Measurements from ENCODE around the gene SLC22A17.

DNA sequence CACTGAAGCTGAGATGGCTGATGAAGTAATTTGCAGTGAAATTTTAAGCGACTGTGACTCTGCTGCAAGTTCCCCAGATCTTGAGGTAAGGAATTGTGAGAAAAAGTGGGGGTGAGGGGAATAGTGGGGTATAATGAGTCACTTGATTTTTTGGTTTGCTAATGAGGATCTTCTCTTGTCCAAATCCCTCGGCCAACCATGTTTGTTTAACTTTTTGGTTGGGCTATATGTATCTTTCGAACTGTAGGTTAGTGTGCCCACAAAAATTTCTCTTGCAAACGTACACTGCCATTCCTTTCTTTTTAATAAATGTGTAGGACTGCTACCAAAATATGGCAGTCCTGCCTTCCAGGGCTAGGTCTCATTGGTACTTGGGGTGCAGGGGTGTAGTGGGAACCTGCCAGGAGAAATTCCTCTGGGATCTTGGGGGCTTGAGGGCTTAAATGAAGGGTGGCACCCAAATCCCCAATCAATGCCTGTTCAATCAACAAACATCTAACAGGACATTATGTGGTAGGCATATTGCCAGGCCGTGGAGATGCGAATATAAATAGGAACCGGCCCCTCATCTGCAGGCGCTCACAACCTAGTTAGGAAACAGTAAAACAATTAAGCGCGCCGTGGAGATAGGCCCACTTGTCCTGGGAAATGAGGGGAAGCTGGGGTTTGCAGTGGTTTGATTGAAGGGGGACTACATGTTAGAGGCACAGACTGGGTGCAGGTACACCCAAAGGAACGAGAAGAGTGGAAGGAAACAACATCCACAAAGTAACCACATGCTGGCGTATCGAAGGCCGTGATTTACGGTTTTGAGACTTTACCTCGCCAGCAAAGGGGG is 32.7 kb downstream of the SLC22A17 start:
- TF ChIP-seq, protein P1, sequence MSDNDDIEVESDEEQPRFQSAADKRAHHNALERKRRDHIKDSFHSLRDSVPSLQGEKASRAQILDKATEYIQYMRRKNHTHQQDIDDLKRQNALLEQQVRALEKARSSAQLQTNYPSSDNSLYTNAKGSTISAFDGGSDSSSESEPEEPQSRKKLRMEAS (IDR thresholded peaks at IDR 0.05): no peak
- TF ChIP-seq, protein P2, sequence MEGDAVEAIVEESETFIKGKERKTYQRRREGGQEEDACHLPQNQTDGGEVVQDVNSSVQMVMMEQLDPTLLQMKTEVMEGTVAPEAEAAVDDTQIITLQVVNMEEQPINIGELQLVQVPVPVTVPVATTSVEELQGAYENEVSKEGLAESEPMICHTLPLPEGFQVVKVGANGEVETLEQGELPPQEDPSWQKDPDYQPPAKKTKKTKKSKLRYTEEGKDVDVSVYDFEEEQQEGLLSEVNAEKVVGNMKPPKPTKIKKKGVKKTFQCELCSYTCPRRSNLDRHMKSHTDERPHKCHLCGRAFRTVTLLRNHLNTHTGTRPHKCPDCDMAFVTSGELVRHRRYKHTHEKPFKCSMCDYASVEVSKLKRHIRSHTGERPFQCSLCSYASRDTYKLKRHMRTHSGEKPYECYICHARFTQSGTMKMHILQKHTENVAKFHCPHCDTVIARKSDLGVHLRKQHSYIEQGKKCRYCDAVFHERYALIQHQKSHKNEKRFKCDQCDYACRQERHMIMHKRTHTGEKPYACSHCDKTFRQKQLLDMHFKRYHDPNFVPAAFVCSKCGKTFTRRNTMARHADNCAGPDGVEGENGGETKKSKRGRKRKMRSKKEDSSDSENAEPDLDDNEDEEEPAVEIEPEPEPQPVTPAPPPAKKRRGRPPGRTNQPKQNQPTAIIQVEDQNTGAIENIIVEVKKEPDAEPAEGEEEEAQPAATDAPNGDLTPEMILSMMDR (IDR thresholded peaks at IDR 0.05; ENCODE audit: control extremely low read depth in 1 of 3, insufficient read depth in 1 of 3, low read depth in 1 of 3, low read length in 3 of 3): no peak
- no peak for TF ChIP-seq RAD21 (IDR thresholded peaks at IDR 0.05 in 1 of 2, conservative IDR thresholded peaks at IDR 0.05 in 1 of 2; ENCODE audit: low read depth in 2 of 2, low read length in 2 of 2)
- TF ChIP-seq MAFK (IDR thresholded peaks at IDR 0.05; ENCODE audit: low read depth, low read length): no peak
- no peak for TF ChIP-seq YY1 (IDR thresholded peaks at IDR 0.05; ENCODE audit: low read depth, low read length)
- TF ChIP-seq ZNF274 (IDR thresholded peaks at IDR 0.05; ENCODE audit: borderline replicate concordance, extremely low read depth, low read length): no peak
- TF ChIP-seq POLR2A (IDR thresholded peaks at IDR 0.05; ENCODE audit: control extremely low read depth in 1 of 2, low read depth in 2 of 2, low read length in 2 of 2): no peak
- no peak for TF ChIP-seq CHD2 (IDR thresholded peaks at IDR 0.05; ENCODE audit: low read length)
- no peak for TF ChIP-seq BRCA1 (IDR thresholded peaks at IDR 0.05; ENCODE audit: low read depth, low read length)

All from H1 (cell line).